ACC112 (cell line): ENCODE measurements around the gene ATP1A4.

Source experiments
- H2AFZ ChIP-seq: fragments of 200-600 bp; sonication (generic); one replicate; pipeline ENCODE4 v1.6.0; 2017; ENCODE audit warnings: antibody characterized with exemption, low read length; ENCODE audit not compliant: unreplicated experiment
- H3K27ac ChIP-seq: fragments of 200-600 bp; sonication (generic); 2 replicates; pipeline ENCODE4 v1.5.1; 2014; ENCODE audit warnings: low read depth, mild to moderate bottlenecking, antibody characterized with exemption, low read length, moderate library complexity
- H3K27me3 ChIP-seq: fragments of 200-600 bp; sonication (generic); 2 replicates; pipeline ENCODE4 v1.6.1; 2014; ENCODE audit warnings: mild to moderate bottlenecking, antibody characterized with exemption, low read length, moderate library complexity, mixed read lengths; ENCODE audit not compliant: insufficient read depth
- H3K36me3 ChIP-seq: fragments of 200-600 bp; sonication (generic); 2 replicates; pipeline ENCODE4 v1.6.1; 2016; ENCODE audit warnings: mild to moderate bottlenecking, antibody characterized with exemption, low read length, moderate library complexity, mixed read lengths; ENCODE audit not compliant: insufficient read depth
- H3K4me1 ChIP-seq: fragments of 200-600 bp; sonication (generic); one replicate; pipeline ENCODE4 v1.6.1; 2016; ENCODE audit warnings: low read length, mixed read lengths; ENCODE audit not compliant: insufficient read depth, unreplicated experiment, control insufficient read depth
- H3K4me3 ChIP-seq: fragments of 200-600 bp; sonication (generic); 2 replicates; pipeline ENCODE4 v1.5.1; 2014; ENCODE audit warnings: mild to moderate bottlenecking, low read depth, low read length
- H3K79me2 ChIP-seq: fragments of 200-600 bp; sonication (generic); one replicate; pipeline ENCODE4 v1.6.0; 2016; ENCODE audit warnings: low read length; ENCODE audit not compliant: control insufficient read depth, unreplicated experiment, insufficient read depth

Gene ATP1A4

GRCh38 chr1:160171980-160172379 is 20.6 kb downstream of the ATP1A4 start:
- Histone ChIP-seq H3K4me3 (no peak overlapping the region), H2AFZ (no peak overlapping the region), H3K79me2 (no peaks in the 10 kb centered on the region), H3K36me3 (no peaks in the 10 kb centered on the region), H3K27me3 (peaks cover 26% of the 10 kb centered on the region), H3K27ac (no peak overlapping the region), H3K4me1 (peaks cover 6% of the 10 kb centered on the region)

GRCh38 chr1:160177231-160177630 is 25.8 kb downstream of the ATP1A4 start:
- Histone ChIP-seq H3K4me3 (no peak overlapping the region), H3K36me3 (no peaks in the 10 kb centered on the region), H3K79me2 (no peaks in the 10 kb centered on the region), H3K4me1 (no peaks in the 10 kb centered on the region), H2AFZ (no peak overlapping the region), H3K27me3 (peaks cover 39% of the 10 kb centered on the region), H3K27ac (no peak overlapping the region)

DNA sequence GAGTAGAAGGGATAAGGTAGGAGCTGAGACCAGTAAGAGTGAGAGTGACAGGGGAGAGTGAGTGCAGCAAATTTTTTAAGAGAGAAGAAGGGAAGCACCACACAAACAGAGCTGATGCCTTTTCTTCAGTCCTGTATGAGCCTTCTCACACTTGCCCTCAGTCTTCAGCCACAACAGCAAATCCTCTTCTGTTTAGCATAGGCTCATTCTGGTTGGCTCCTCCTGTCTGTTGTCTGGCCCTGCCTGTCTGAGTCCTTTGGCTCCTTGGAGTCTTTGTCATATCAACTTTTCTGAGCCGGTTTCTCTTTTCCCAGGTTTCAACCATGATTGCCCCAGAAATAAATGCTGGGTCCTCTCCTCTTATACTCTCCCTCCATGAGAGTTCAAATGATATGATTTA is 26.3 kb downstream of the ATP1A4 start:
- H3K27me3 ChIP-seq, result peaks cover 36% of the 10 kb centered on the region
- H3K36me3 ChIP-seq, result no peaks in the 10 kb centered on the region
- no peak overlapping the region for H3K27ac ChIP-seq
- H3K4me3 ChIP-seq, result no peak overlapping the region
- no peak overlapping the region for H2AFZ ChIP-seq
- no peaks in the 10 kb centered on the region for H3K79me2 ChIP-seq
- no peaks in the 10 kb centered on the region for H3K4me1 ChIP-seq

DNA sequence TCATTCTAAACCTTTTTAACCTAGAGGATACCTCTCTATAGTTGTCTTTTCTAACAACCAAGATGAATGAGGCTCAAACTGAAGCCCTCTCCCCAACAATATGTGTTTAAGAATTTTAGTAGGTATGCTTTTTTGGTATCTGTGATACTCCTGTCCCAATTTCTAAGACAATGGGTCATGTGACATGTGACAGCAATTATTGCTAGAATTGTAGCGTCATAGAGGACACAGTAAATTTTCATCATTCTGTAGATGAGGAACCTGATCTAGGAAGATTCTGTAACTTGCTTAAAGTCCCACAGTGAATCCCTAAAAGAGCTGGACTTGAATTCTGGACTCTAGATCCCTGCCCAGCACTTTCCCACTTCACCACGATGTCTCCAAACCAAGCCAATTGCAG is 27.3 kb downstream of the ATP1A4 start:
- Histone ChIP-seq H3K36me3 (no peaks in the 10 kb centered on the region), H3K27ac (no peak overlapping the region), H3K79me2 (no peaks in the 10 kb centered on the region), H3K4me3 (no peak overlapping the region), H2AFZ (no peak overlapping the region), H3K27me3 (peaks cover 30% of the 10 kb centered on the region), H3K4me1 (no peaks in the 10 kb centered on the region)

DNA sequence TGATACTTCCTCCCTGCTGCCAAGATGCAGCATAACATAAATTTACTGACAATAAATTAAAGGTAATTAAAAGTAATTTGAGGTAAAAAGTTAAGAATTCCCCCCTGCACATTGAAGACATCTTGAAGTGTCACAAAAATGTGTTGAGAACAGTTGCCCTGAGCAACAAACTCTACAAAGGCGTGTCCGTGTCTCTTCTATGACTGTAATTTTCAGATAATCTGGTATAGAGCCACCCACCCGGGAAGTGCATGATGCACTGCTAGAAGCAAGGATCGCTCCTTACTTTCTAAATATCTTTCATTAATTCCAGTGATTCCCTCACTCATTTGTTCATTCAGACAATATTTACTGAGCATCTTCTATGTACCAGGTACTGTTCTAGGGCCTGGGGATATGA is 27.9 kb downstream of the ATP1A4 start:
- Histone ChIP-seq H3K36me3 (no peaks in the 10 kb centered on the region), H2AFZ (no peak overlapping the region), H3K4me3 (no peak overlapping the region), H3K27me3 (peaks cover 24% of the 10 kb centered on the region), H3K4me1 (no peaks in the 10 kb centered on the region), H3K27ac (no peak overlapping the region), H3K79me2 (no peaks in the 10 kb centered on the region)

DNA sequence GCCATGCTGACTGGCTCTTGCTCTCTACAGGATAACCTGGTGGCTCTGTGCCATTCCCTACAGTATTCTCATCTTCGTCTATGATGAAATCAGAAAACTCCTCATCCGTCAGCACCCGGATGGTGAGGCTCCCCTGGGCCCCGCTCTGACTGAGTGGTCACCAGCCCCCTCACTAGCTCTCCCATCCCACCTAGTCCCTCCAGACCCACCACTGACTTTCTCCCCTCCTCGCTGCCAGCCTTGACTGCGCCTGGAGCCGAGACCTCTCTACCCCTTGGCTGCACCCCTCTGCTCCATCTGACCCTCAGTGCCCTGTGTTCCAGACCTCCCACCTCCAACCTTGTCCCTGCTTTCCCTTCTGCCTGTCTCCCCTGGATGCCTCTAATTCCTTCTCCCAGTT is 34.8 kb downstream of the ATP1A4 start:
- H3K4me3 ChIP-seq, result no peak overlapping the region
- peaks cover 9% of the 10 kb centered on the region; the same call in 1 of the 2 replicates for H3K27me3 ChIP-seq
- H3K4me1 ChIP-seq, result no peaks in the 10 kb centered on the region
- no peaks in the 10 kb centered on the region for H3K79me2 ChIP-seq
- no peak overlapping the region for H3K27ac ChIP-seq
- no peak overlapping the region for H2AFZ ChIP-seq
- H3K36me3 ChIP-seq, result no peaks in the 10 kb centered on the region

DNA sequence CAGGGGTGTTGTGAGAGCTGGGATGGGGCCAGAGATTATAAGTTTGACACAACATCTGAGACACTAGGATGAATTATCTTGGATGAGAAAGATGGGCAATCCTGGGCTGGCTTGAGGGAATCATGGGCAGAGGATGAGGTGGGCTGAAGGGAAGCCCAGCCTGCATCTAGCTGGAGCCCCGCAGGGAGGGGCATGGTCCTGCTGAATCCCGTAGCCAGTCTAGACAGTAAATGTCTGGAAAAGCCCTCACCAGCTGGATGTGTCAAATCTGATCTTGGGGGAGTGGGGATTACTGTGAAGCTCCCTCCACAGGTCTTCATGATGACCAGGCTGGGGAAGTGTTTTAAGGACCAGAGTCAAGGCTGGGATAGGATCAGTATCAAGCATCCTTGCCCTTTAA is 35.3 kb downstream of the ATP1A4 start:
- H2AFZ ChIP-seq, result no peak overlapping the region
- no peaks in the 10 kb centered on the region for H3K79me2 ChIP-seq
- H3K4me1 ChIP-seq, result no peaks in the 10 kb centered on the region
- peaks cover 9% of the 10 kb centered on the region; the same call in 1 of the 2 replicates for H3K27me3 ChIP-seq
- no peak overlapping the region for H3K4me3 ChIP-seq
- no peaks in the 10 kb centered on the region for H3K36me3 ChIP-seq
- no peak overlapping the region for H3K27ac ChIP-seq

DNA sequence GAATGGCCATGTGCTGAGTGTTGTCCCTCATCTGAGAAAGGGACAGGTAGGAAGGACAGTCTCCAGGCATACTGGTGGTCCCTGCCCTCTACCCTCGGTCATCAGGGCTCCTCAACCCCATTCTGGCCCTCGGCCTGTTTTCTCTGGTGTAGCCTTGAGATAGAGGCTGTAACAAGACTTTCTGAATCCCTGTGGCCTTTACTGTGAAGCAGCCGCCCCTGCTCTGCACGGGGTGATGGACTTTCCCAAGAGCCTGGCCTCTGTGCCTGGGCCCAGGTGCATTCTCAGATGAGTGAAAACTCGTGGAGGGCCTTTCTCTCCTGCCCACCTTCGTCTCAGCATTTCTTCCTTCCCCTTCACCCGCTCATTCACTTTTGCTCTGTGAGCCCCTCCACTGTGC is 36.0 kb downstream of the ATP1A4 start:
- no peak overlapping the region for H3K27ac ChIP-seq
- no peak overlapping the region for H2AFZ ChIP-seq
- no peaks in the 10 kb centered on the region for H3K4me1 ChIP-seq
- no peaks in the 10 kb centered on the region for H3K36me3 ChIP-seq
- no peaks in the 10 kb centered on the region for H3K79me2 ChIP-seq
- H3K4me3 ChIP-seq, result no peak overlapping the region
- H3K27me3 ChIP-seq, result peaks cover 9% of the 10 kb centered on the region; the same call in 1 of the 2 replicates

GRCh38 chr1:160188341-160188740 is 36.9 kb downstream of the ATP1A4 start:
- no peak overlapping the region for H3K27ac ChIP-seq
- no peak overlapping the region for H3K4me3 ChIP-seq
- no peaks in the 10 kb centered on the region for H3K4me1 ChIP-seq
- peaks cover 8% of the 10 kb centered on the region; the same call in 1 of the 2 replicates for H3K27me3 ChIP-seq
- no peaks in the 10 kb centered on the region for H3K79me2 ChIP-seq
- no peak overlapping the region for H2AFZ ChIP-seq
- no peaks in the 10 kb centered on the region for H3K36me3 ChIP-seq

DNA sequence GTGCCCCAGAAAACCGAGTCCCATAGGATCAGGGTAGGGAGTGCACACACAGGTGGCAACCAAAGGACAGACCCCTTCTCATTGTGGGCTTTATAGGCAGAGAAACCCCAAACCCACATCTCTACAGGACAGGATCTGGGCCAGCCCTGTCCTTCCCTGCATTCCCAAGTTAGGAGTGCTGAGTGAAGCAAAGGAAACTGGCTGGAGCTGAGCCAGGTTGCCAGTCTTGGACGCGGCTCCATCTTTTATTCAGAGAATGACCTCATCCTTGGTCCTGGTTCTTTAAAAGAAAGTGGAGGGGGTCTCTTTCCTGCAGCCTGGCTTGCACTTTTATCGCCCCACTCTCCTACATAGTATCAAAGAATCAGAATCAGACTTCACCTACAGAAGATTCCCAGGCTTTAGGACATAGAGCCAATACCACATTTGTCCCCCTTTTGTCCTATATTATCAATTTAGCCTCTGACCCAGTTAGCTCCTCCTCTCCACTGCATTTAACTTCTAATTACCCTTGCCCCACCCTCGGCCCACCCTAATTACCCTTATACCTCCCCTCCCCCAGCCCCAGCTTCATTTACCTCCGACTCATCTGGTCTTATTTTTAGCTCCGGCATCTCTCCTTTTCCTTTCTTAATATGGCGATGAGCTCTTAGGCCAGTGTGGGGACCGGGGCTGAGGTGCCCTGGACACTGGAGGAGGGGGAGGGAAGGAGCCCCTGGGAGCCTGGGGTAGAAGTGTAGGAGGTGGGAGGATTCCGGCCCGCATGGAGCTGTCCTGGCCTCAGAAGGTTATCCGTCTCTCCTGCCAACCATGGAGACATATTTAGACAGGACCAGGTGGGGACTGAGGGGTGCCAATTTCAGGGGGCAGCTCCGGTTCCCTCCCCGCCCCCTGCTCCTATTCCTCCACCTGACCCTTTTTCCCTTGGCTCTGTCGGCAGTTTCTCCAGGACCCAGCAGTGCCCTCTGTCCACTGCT is 38.5 kb downstream of the ATP1A4 start, which contains the start of gene CASQ1:
Gene CASQ1, plus strand, starts transcription at position 927 of the 977 bp plus-strand sequence. CDS start 177 bp downstream, outside the sequence.
- H3K27me3 ChIP-seq, result peaks cover 7% of the 10 kb centered on the region; the same call in 1 of the 2 replicates
- no peak within 1 kb of the TSS for H3K27ac ChIP-seq
- H3K4me3 ChIP-seq, result no peak within 1 kb of the TSS
- no peaks in the 10 kb centered on the region for H3K4me1 ChIP-seq
- H3K79me2 ChIP-seq, result no peaks in the 10 kb centered on the region
- no peaks in the 10 kb centered on the region for H3K36me3 ChIP-seq
- no peak within 1 kb of the TSS for H2AFZ ChIP-seq

GRCh38 chr1:160191756-160192155 is 40.4 kb downstream of the ATP1A4 start:
- no peak overlapping the region for H3K4me3 ChIP-seq
- H3K27me3 ChIP-seq, result peaks cover 6% of the 10 kb centered on the region; the same call in 1 of the 2 replicates
- H3K79me2 ChIP-seq, result no peaks in the 10 kb centered on the region
- H3K27ac ChIP-seq, result no peak overlapping the region
- no peaks in the 10 kb centered on the region for H3K4me1 ChIP-seq
- H3K36me3 ChIP-seq, result no peaks in the 10 kb centered on the region
- no peak overlapping the region for H2AFZ ChIP-seq
